GDM1 (cell line): ENCODE data around the gene SCAF11.

Source experiments
- DNase-seq: peaks from one replicate; lab custom pipeline; 2025; lab: John Stamatoyannopoulos, UW

Gene SCAF11

GRCh38 chr12:45978108-45978507 is 12.3 kb downstream of the SCAF11 start:
- DNase-seq, result no peak

DNA sequence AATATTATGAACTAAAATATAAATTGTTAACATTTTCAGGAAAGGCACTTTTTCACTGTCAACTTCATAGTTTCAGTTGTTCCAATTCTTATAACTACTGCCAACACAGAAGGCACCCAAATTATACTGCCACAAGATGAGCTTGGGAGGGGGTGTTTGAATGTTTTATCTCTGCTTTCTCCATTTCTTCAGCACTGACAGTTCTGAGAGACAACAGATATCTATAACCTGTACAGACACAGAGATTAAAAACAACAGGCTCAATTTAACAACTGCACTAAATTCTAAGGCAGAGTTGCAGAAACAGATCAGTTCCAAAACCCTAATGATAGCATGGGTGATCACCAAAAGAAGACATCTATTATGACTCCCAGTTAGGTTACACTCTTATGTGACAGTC is 12.8 kb downstream of the SCAF11 start:
- DNase-seq, result no peak

- no peak for DNase-seq
These were observed 14.9 kb downstream of the SCAF11 start for GRCh38 chr12:45975506-45975905.

DNA sequence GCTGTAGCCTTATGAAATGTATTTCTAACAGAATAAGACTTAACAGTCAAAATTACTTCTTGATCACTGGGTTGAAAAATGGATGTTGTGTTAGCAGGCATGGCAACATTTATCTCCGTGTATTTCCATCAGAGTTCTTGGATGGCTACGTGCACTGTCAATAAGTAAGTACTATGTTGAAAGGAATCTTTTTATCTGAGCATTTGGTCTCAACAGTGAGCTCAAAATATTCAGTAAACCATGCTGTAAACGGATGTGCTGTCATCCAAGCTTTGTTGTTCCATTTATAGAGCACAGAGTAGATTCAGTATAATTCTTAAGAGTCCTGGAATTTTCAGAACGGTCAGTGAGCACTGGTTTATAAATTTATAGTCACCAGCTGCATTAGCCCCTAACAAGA is 15.5 kb downstream of the SCAF11 start:
- DNase-seq, result no peak

DNA sequence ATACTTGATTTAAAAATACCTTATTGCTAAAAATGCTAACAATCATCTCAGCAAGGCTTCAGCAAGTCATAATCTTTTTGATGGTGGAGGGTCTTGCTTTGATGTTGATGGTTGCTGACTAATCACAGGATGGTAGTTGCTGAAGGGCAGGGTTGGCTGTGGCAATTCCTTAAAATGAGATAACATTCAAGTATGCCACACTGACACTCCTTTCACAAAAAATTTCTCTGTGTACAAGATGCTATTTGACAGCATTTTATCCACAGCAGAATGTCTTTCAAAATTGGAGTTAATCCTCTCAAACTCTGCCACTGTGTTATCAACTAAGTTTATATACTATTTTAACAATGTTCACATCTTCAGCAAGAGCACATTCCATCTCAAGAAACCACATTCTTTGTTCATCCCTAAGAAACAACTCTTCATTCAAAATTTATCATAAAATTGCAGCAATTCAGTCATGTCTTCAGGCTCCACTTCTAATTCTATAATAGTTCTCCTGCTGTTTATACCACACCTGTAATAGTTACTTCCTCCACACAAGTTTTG is 16.1 kb downstream of the SCAF11 start:
- no peak for DNase-seq

DNA sequence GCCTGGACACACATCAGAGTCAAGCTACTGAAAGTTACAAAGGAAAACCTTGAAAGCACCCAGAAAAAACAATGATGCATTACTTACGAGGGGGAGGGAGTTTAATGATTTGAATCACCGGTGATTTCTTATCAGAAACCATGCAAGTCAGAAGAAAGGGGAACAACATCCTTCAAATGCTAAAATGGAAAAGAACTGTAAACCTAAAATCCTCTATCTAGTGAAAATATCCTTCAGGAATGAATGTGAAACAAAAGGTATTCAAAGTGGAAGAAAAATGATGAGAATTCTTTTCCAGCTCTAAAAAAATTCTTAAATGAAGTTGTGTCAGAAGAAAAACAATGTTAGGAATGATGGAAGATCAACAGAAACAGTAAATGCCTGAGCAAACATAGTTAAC is 16.8 kb downstream of the SCAF11 start:
- DNase-seq, result no peak

GRCh38 chr12:45970391-45970790 is 20.0 kb downstream of the SCAF11 start:
- DNase-seq, result no peak

DNA sequence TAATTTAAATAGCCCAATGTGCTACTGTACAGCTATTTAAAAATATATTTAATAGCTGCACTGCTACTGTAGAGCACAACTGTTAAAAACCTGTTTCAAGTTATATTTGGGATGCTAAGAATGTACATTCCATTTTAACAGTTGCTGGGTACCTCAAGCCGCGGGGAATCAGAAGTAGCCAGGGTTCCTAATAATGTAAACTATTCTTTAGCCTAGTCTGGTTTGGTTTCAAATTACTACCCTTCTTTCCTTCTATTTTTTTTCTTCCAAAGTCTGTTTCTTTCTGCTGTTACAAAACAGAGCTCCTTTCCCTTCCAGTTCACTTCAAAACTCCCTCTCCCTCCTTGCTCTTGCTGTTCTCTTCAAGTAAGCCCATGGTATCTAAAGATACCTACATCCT is 21.3 kb downstream of the SCAF11 start:
- DNase-seq, result no peak

- DNase-seq, result no peak
These were observed 23.9 kb downstream of the SCAF11 start for GRCh38 chr12:45966486-45966885.

- DNase-seq, result no peak
These were observed 27.6 kb downstream of the SCAF11 start for GRCh38 chr12:45962553-45963325.

- DNase-seq, result no peak
These were observed 30.6 kb downstream of the SCAF11 start for GRCh38 chr12:45959728-45960127.

GRCh38 chr12:45959025-45959424 is 31.3 kb downstream of the SCAF11 start:
- no peak for DNase-seq

DNA sequence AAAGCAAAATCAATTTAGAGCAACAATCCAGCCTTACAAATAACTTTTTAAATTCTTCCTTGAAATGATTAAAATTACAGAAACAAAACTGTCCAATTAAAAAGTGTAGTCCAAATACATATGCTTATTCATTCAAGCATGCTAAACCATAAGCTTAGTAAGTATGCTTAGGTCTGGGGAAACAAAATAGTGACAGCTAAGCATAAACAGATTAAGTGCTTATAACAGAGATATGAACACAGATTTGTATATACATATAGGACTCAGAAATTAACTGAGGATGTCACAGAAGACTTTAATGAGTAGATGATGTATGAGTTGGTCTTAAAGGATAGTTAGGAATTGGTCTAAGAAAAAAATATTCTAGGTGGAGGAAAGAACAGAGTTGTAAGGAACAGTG is 41.8 kb downstream of the SCAF11 start:
- DNase-seq, result no peak

- DNase-seq, result no peak
These were observed 43.9 kb downstream of the SCAF11 start for GRCh38 chr12:45946435-45946834.

- no peak for DNase-seq
These were observed 45.6 kb downstream of the SCAF11 start for GRCh38 chr12:45944771-45945170.

DNA sequence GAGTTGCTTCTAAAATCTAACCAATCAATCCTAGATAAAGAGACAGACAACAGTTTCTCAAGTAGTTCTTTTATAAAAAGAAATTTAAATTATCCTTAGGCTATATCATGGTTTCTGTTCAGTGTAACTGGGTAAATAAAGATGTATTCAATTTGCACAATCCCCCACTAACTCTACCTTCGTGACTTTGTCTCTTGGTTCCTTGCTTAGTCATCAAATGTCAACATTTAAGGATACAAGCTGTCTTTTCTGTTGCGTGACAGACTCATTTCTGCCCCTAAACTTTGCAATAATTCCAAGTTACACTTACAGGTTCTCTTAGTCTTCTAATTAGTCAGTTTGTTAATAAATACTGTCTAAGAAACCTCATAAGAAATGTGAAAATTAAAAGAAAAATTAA is 50.6 kb downstream of the SCAF11 start:
- DNase-seq, result no peak

GRCh38 chr12:45938566-45938965 is 51.8 kb downstream of the SCAF11 start:
- no peak for DNase-seq

DNA sequence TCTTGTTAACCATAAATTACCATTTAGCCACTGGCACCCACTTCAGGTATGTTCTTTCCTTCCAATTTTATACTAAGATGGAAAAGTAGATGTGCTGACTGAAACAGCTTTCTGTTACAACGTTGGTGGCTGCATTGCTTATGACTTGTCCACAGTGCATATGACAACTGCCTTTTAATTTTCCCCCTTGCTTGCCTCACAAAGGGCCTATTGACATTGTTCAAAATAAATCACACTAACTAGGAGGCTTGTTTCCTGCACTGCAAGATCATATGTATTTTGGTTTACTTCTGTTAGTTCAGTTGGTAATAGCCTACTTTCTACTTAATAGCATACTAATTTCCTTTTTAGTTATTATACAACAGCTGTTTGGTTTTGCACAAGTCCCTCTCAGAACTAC is 55.4 kb downstream of the SCAF11 start:
- DNase-seq, result no peak

DNA sequence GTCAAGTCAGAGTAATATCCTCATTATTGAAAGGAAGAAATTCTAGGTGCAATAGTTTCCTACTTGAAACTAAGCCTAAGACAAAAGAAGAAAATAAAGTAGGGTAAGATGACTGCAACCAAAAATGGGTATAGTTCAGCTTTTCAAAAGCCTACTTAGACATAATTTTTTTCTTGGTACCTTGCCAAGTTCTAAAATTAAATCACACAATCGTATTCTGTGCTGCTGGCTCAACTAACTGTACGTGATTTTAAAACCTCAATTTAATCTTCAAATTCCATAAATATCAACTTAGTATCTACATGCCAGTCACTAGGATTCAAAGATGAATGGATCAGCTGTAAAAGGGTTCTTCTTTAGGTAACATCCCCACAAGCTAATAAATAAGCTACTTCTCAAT is 56.9 kb downstream of the SCAF11 start:
- no peak for DNase-seq

GRCh38 chr12:45930369-45930768 is 60.0 kb downstream of the SCAF11 start:
- DNase-seq, result no peak

DNA sequence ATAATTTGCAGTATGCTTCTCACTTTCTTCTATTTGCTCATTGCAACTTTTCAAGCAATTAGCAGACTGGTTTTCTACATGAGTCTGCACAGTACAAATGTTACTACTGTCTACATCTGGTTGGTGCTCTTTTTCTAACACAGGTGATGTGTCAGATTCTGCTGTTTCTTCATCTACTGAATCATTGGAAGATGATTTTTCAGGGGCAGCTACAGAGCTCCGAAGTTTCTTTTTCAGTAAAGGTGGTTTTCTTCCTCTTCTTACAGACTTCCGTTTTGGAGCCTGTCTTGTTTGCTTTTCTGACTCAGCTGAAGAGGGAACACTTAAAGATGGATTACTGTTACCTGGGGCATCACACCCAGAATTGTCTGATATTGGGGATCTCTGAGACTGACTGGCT is 62.1 kb downstream of the SCAF11 start:
- no peak for DNase-seq

DNA sequence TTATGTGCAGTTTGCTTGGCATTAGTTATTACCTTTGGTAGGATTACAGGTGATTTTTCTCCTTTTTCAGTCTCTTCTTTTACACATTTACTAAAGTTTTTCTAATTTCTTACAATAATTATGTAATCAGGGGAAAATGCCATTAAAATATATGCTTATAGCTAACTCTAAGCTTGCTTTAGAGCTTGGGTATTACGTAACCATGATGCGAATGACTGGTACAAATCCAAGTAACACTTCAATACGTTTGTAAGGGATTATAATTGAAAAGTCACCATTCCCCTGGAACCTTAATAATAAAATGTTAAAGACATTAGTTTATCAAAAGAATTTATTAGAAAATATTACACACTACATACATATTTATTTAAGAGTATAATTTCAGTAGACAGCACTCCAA is 71.6 kb downstream of the SCAF11 start:
- no peak for DNase-seq

DNA sequence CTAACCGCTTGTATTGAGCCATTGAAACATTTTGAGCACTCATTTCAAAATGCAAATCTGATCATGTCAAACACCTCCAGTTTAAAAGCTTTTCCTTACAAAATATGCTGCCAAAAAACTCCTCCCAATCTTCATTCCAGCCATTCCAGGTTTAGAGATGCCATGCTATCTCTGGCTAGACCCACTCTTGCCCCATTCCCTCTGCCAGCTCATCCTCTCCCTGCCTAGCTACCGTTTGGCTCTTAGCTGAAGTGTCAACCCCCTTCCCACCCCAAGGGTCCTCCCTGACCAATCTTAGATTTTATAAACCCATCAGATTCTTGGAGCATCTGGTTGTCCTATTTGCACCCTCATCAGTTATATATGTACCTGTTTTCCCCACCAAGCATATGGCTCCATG is 75.0 kb downstream of the SCAF11 start:
- no peak for DNase-seq

- DNase-seq, result no peak
These were observed 76.3 kb downstream of the SCAF11 start for GRCh38 chr12:45914090-45914489.
